AG04449 (cell line): ENCODE data around the gene GIPC2.
A peak's percentile ranks its signal among the peaks of the same experiment; 100 is the strongest.

ENCODE experiments used
- CTCF ChIA-PET: fragments of 350-600 bp; formaldehyde crosslinking; extraction: SDS; loops from one replicate; lab custom pipeline; 2021; ENCODE audit warnings: antibody characterized with exemption; lab: Yijun Ruan, JAX
- POLR2A ChIA-PET: fragments of 400-600, 350-600 bp; formaldehyde crosslinking; extraction: SDS; loops from one replicate; lab custom pipeline; 2020; ENCODE audit warnings: antibody characterized with exemption, inconsistent platforms; lab: Yijun Ruan, JAX
- DNase-seq: peaks from one replicate; pipeline ENCODE4 v3.0.0-alpha.2; 2010; ENCODE audit warnings: low read depth, low spot score
- H3K4me3 ChIP-seq: 2 replicates; pipeline ENCODE4 v1.5.1; 2011; ENCODE audit warnings: low read depth, mild to moderate bottlenecking, control low read depth, low read length
- CTCF ChIP-seq: IDR thresholded peaks from one replicate; pipeline ENCODE4 v1.5.1; 2011; ENCODE audit warnings: mild to moderate bottlenecking, moderate library complexity, low read length, control low read depth, inconsistent platforms; ENCODE audit not compliant: insufficient read depth; ENCODE audit errors: missing control alignments

Gene GIPC2

GRCh38 chr1:78091886-78092285 is 46.1 kb downstream of the GIPC2 start:
- no peak for DNase-seq
- ChIA-PET POLR2A (interaction anchor here (1.5 kb wide), 1 partner anchor 19 kb away, joined by 3 read pairs; no protein-coding TSS in a partner anchor), CTCF (interaction anchor here (1.3 kb wide), 1 partner anchor 23 kb away, joined by 6 read pairs; no protein-coding TSS in a partner anchor)
- no peak for TF ChIP-seq CTCF
- no peak overlapping the region for H3K4me3 ChIP-seq

GRCh38 chr1:78092643-78093042 is 46.9 kb downstream of the GIPC2 start:
- TF ChIP-seq CTCF = no peak
- no peak for DNase-seq
- ChIA-PET POLR2A (no interaction called here), CTCF (interaction anchor here (0.6 to 2.1 kb wide), 3 partner anchors 10 to 17 kb away, joined by 3 to 6 read pairs (median 3); no protein-coding TSS in a partner anchor)
- H3K4me3 ChIP-seq = no peak overlapping the region

- no peak for DNase-seq
- ChIA-PET POLR2A (no interaction called here), CTCF (interaction anchor here (1.1 to 2.1 kb wide), 2 partner anchors 9 to 18 kb away, joined by 3 to 6 read pairs; no protein-coding TSS in a partner anchor)
- H3K4me3 ChIP-seq = no peak overlapping the region
- TF ChIP-seq CTCF = no peak
These were observed 47.8 kb downstream of the GIPC2 start for GRCh38 chr1:78093560-78093959.

- no peak for DNase-seq
- TF ChIP-seq CTCF = no peak
- CTCF ChIA-PET = interaction anchor here (1.0 to 2.1 kb wide), 2 partner anchors 8 to 20 kb away, joined by 5 to 6 read pairs; no protein-coding TSS in a partner anchor
- POLR2A ChIA-PET = no interaction called here
- H3K4me3 ChIP-seq = no peak overlapping the region
These were observed 48.9 kb downstream of the GIPC2 start for GRCh38 chr1:78094639-78095038.

GRCh38 chr1:78095593-78095992 is 49.8 kb downstream of the GIPC2 start:
- POLR2A ChIA-PET = interaction anchor here (0.5 to 1.5 kb wide), 2 partner anchors 85 to 91 kb away, joined by 3 to 8 read pairs; partner anchors contain the start of gene DNAJB4
- H3K4me3 ChIP-seq = no peak overlapping the region
- peak; percentile 61 for DNase-seq
- CTCF ChIA-PET = interaction anchor here (1.0 to 2.2 kb wide), 3 partner anchors 13 to 32 kb away, joined by 3 to 6 read pairs (median 4); no protein-coding TSS in a partner anchor
- TF ChIP-seq CTCF = no peak

- no peak for DNase-seq
- H3K4me3 ChIP-seq = no peak overlapping the region
- POLR2A ChIA-PET = interaction anchor here (0.5 to 1.5 kb wide), 2 partner anchors 85 to 91 kb away, joined by 3 to 8 read pairs; partner anchors contain the start of gene DNAJB4
- CTCF ChIA-PET = interaction anchor here (1.0 to 2.2 kb wide), 3 partner anchors 14 to 32 kb away, joined by 3 to 6 read pairs (median 4); no protein-coding TSS in a partner anchor
- no peak for TF ChIP-seq CTCF
These were observed 50.3 kb downstream of the GIPC2 start for GRCh38 chr1:78096017-78096416.
